ENCODE results near the gene BBOX1. TPM values are rescaled to one million over a fixed set of nuclear protein-coding genes. Genes with fewer than 3 reads are reported as not detected.

Gene BBOX1
- total RNA-seq, 1 experiment from 2014 or later: not detected

DNA sequence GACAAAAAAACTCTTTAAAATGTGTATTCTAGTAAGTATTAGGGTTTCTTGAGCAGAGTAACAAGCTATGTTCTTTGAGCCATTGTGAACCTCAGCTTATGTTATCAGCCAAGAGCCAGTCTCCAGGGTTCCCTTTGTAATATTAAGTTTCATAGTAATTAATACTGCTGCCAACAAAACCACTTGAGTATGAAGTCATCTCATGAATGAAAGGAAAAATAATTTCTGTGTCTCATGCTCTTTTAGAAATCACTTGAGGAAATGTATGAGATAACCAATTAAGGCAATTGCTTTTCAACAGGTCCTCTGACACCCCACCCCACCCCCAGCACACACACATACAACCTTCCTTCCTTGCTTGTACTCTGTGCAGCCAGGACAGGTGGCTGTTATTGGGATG lies 59.9 kb downstream of the BBOX1 start:
- no peaks in the 10 kb centered on the region for H3K27me3 ChIP-seq (ENCODE audit: control insufficient read depth, insufficient read depth, low read length)
- in situ Hi-C loops (cut with HindIII; ENCODE audit: low pct_unique_long_range_greater_than_20kb, low sequenced_read_pairs): no loop called here
- H3K4me1 ChIP-seq (ENCODE audit: control insufficient read depth, insufficient read depth, low read length): no peaks in the 10 kb centered on the region
- ChIA-PET POLR2A (no interaction called here), CTCF (no interaction called here)
- H3K4me3 ChIP-seq (ENCODE audit: low read depth in 2 of 2, low read length in 2 of 2): no peak overlapping the region
- intact Hi-C loops (cut with micrococcal nuclease; ENCODE audit: unreplicated experiment): no loop called here
- H3K27ac ChIP-seq (ENCODE audit: low read length): no peak overlapping the region
- ATAC-seq (no peak), DNase-seq (ENCODE audit: low read depth, low spot score) (no peak)
- no peaks in the 10 kb centered on the region for H3K9me3 ChIP-seq (ENCODE audit: control insufficient read depth, insufficient read depth, low read depth, low read length)
- no peak for TF ChIP-seq SIN3A (IDR thresholded peaks at IDR 0.05; ENCODE audit: borderline replicate concordance, insufficient read depth, low read depth, low read length)
- TF ChIP-seq, protein P1, sequence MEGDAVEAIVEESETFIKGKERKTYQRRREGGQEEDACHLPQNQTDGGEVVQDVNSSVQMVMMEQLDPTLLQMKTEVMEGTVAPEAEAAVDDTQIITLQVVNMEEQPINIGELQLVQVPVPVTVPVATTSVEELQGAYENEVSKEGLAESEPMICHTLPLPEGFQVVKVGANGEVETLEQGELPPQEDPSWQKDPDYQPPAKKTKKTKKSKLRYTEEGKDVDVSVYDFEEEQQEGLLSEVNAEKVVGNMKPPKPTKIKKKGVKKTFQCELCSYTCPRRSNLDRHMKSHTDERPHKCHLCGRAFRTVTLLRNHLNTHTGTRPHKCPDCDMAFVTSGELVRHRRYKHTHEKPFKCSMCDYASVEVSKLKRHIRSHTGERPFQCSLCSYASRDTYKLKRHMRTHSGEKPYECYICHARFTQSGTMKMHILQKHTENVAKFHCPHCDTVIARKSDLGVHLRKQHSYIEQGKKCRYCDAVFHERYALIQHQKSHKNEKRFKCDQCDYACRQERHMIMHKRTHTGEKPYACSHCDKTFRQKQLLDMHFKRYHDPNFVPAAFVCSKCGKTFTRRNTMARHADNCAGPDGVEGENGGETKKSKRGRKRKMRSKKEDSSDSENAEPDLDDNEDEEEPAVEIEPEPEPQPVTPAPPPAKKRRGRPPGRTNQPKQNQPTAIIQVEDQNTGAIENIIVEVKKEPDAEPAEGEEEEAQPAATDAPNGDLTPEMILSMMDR (IDR thresholded peaks at IDR 0.05): no peak
- no peak for TF ChIP-seq TCF7L2 (IDR thresholded peaks at IDR 0.05; ENCODE audit: low read depth, low read length)
- no peak for TF ChIP-seq POLR2AphosphoS5 (IDR thresholded peaks at IDR 0.05; ENCODE audit: low read depth, low read length)
- TF ChIP-seq, protein P2, sequence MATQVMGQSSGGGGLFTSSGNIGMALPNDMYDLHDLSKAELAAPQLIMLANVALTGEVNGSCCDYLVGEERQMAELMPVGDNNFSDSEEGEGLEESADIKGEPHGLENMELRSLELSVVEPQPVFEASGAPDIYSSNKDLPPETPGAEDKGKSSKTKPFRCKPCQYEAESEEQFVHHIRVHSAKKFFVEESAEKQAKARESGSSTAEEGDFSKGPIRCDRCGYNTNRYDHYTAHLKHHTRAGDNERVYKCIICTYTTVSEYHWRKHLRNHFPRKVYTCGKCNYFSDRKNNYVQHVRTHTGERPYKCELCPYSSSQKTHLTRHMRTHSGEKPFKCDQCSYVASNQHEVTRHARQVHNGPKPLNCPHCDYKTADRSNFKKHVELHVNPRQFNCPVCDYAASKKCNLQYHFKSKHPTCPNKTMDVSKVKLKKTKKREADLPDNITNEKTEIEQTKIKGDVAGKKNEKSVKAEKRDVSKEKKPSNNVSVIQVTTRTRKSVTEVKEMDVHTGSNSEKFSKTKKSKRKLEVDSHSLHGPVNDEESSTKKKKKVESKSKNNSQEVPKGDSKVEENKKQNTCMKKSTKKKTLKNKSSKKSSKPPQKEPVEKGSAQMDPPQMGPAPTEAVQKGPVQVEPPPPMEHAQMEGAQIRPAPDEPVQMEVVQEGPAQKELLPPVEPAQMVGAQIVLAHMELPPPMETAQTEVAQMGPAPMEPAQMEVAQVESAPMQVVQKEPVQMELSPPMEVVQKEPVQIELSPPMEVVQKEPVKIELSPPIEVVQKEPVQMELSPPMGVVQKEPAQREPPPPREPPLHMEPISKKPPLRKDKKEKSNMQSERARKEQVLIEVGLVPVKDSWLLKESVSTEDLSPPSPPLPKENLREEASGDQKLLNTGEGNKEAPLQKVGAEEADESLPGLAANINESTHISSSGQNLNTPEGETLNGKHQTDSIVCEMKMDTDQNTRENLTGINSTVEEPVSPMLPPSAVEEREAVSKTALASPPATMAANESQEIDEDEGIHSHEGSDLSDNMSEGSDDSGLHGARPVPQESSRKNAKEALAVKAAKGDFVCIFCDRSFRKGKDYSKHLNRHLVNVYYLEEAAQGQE (IDR thresholded peaks at IDR 0.05; ENCODE audit: insufficient read depth in 1 of 2, low read depth in 2 of 2, low read length in 1 of 2): no peak
- no peaks in the 10 kb centered on the region for H3K36me3 ChIP-seq (ENCODE audit: control insufficient read depth, insufficient read depth, low read length)
- no TSS peak for BruUV-seq (replicated peaks)

DNA sequence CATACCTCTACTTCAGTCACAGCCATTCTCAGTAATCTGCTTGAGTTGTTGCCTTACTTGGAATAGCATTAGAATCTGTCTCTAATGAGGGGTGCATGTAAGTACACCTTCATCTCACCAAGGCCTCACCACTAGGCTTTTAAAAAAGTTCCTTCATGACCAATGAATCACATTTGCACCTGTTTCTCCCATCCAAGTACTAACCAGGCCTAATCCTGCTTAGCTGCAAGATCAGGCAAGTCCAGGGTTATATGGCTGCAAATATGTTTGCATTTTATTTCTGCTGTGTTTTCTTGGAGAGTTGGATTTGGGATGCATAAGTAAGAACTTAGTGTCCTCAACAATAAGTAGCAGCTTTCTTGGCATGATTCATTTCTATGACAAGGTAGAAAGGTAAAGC lies 66.9 kb downstream of the BBOX1 start:
- POLR2A ChIA-PET: no interaction called here

More for the DNA sequence above, 66.9 kb downstream of the BBOX1 start:
- ATAC-seq: no peak
- Histone ChIP-seq H3K4me1 (ENCODE audit: control insufficient read depth, insufficient read depth, low read length) (no peaks in the 10 kb centered on the region), H3K4me3 (ENCODE audit: low read depth in 2 of 2, low read length in 2 of 2) (no peak overlapping the region), H3K36me3 (ENCODE audit: control insufficient read depth, insufficient read depth, low read length) (no peaks in the 10 kb centered on the region), H3K9me3 (ENCODE audit: control insufficient read depth, insufficient read depth, low read depth, low read length) (no peaks in the 10 kb centered on the region), H3K27me3 (ENCODE audit: control insufficient read depth, insufficient read depth, low read length) (no peaks in the 10 kb centered on the region), H3K27ac (ENCODE audit: low read length) (no peak overlapping the region)
- intact Hi-C loops (cut with micrococcal nuclease; ENCODE audit: unreplicated experiment): no loop called here
- CTCF ChIA-PET: no interaction called here
- no peak for DNase-seq (ENCODE audit: low read depth, low spot score)
- BruUV-seq (replicated peaks): no TSS peak
- TF ChIP-seq SIN3A (IDR thresholded peaks at IDR 0.05; ENCODE audit: borderline replicate concordance, insufficient read depth, low read depth, low read length) (no peak), TCF7L2 (IDR thresholded peaks at IDR 0.05; ENCODE audit: low read depth, low read length) (no peak), POLR2AphosphoS5 (IDR thresholded peaks at IDR 0.05; ENCODE audit: low read depth, low read length) (no peak)
- TF ChIP-seq, protein P1 (IDR thresholded peaks at IDR 0.05): no peak
- TF ChIP-seq, protein P2 (IDR thresholded peaks at IDR 0.05; ENCODE audit: insufficient read depth in 1 of 2, low read depth in 2 of 2, low read length in 1 of 2): no peak
- in situ Hi-C loops (cut with HindIII; ENCODE audit: low pct_unique_long_range_greater_than_20kb, low sequenced_read_pairs): no loop called here
